ENCODE measurements around the gene OBP2B.

- TF ChIP-seq, protein P1, sequence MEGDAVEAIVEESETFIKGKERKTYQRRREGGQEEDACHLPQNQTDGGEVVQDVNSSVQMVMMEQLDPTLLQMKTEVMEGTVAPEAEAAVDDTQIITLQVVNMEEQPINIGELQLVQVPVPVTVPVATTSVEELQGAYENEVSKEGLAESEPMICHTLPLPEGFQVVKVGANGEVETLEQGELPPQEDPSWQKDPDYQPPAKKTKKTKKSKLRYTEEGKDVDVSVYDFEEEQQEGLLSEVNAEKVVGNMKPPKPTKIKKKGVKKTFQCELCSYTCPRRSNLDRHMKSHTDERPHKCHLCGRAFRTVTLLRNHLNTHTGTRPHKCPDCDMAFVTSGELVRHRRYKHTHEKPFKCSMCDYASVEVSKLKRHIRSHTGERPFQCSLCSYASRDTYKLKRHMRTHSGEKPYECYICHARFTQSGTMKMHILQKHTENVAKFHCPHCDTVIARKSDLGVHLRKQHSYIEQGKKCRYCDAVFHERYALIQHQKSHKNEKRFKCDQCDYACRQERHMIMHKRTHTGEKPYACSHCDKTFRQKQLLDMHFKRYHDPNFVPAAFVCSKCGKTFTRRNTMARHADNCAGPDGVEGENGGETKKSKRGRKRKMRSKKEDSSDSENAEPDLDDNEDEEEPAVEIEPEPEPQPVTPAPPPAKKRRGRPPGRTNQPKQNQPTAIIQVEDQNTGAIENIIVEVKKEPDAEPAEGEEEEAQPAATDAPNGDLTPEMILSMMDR (IDR thresholded peaks at IDR 0.05; ENCODE audit: low read length) = no peak
- no peak for TF ChIP-seq EZH2 (IDR thresholded peaks at IDR 0.05; ENCODE audit: borderline replicate concordance, low read length)
These were observed 30.6 kb upstream of the OBP2B start for GRCh38 chr9:133239533-133240090.
